Ishikawa (cell line): ENCODE data around the gene UGT3A1.

Experiments used
- CEBPB ChIP-seq: IDR thresholded peaks from 2 replicates; pipeline ENCODE4 v1.6.1; 2012
- CREB1 ChIP-seq: IDR thresholded peaks from 2 replicates; pipeline ENCODE4 v1.6.1; 2012; ENCODE audit warnings: low read depth
- EGR1 ChIP-seq: IDR thresholded peaks from 2 replicates; pipeline ENCODE4 v1.6.1; 2012
- EP300 ChIP-seq: IDR thresholded peaks from 2 replicates; pipeline ENCODE4 v1.6.1; 2012; ENCODE audit warnings: borderline replicate concordance
- FOXM1 ChIP-seq: IDR thresholded peaks from 2 replicates; pipeline ENCODE4 v1.6.1; 2012; ENCODE audit warnings: low read depth, borderline replicate concordance
- NFIC ChIP-seq: IDR thresholded peaks from 2 replicates; pipeline ENCODE4 v1.6.1; 2012
- RAD21 ChIP-seq: IDR thresholded peaks from 2 replicates; pipeline ENCODE4 v1.6.1; 2012; ENCODE audit warnings: low read depth
- TAF1 ChIP-seq: IDR thresholded peaks from 2 replicates; pipeline ENCODE4 v1.6.1; 2012; ENCODE audit warnings: low read depth, mild to moderate bottlenecking
- TCF12 ChIP-seq: IDR thresholded peaks from 2 replicates; pipeline ENCODE4 v1.6.1; 2012; ENCODE audit warnings: low read depth
- TEAD4 ChIP-seq: IDR thresholded peaks from 2 replicates; pipeline ENCODE4 v1.6.1; 2012
- YY1 ChIP-seq: IDR thresholded peaks from 2 replicates; pipeline ENCODE4 v1.6.1; 2012; ENCODE audit warnings: low read depth
- ZBTB7A ChIP-seq: IDR thresholded peaks from 2 replicates; pipeline ENCODE4 v1.6.1; 2012; ENCODE audit warnings: low read depth
- TF ChIP-seq, protein P1 (sequence below): IDR thresholded peaks from 2 replicates; pipeline ENCODE4 v1.6.1; 2012; ENCODE audit warnings: low read depth, mild to moderate bottlenecking
- TF ChIP-seq, protein P2 (sequence below): IDR thresholded peaks from 2 replicates; pipeline ENCODE4 v1.6.1; 2012
- TF ChIP-seq, protein P3 (sequence below): IDR thresholded peaks from 2 replicates; pipeline ENCODE4 v1.6.1; 2012

Gene UGT3A1

DNA sequence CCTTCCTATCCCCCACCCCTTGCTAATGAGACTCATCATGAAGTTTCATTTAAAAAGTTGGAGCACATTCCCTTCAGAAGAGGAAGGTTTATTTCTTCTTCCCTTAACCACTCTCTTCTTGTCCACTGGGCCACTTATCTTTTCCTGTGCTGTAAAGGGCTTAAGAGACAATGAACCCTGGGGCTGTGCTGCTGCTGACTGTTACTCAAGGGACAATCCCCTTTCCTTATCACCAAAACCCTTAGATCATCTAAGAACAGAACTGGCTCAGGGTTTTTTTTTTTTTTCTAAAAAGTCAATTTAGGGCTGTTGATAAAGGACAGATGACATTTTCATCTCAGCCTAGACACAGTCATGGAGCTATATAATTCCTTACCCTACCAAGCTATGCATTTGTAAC lies 82.4 kb downstream of the UGT3A1 start:
- TF ChIP-seq TAF1 (no peak), CREB1 (no peak), ZBTB7A (no peak), RAD21 (no peak), TEAD4 (no peak), CEBPB (no peak), TCF12 (no peak), NFIC (no peak), FOXM1 (no peak), YY1 (no peak), EP300 (no peak), EGR1 (no peak)
- TF ChIP-seq, protein P1, sequence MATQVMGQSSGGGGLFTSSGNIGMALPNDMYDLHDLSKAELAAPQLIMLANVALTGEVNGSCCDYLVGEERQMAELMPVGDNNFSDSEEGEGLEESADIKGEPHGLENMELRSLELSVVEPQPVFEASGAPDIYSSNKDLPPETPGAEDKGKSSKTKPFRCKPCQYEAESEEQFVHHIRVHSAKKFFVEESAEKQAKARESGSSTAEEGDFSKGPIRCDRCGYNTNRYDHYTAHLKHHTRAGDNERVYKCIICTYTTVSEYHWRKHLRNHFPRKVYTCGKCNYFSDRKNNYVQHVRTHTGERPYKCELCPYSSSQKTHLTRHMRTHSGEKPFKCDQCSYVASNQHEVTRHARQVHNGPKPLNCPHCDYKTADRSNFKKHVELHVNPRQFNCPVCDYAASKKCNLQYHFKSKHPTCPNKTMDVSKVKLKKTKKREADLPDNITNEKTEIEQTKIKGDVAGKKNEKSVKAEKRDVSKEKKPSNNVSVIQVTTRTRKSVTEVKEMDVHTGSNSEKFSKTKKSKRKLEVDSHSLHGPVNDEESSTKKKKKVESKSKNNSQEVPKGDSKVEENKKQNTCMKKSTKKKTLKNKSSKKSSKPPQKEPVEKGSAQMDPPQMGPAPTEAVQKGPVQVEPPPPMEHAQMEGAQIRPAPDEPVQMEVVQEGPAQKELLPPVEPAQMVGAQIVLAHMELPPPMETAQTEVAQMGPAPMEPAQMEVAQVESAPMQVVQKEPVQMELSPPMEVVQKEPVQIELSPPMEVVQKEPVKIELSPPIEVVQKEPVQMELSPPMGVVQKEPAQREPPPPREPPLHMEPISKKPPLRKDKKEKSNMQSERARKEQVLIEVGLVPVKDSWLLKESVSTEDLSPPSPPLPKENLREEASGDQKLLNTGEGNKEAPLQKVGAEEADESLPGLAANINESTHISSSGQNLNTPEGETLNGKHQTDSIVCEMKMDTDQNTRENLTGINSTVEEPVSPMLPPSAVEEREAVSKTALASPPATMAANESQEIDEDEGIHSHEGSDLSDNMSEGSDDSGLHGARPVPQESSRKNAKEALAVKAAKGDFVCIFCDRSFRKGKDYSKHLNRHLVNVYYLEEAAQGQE: no peak
- TF ChIP-seq, protein P2, sequence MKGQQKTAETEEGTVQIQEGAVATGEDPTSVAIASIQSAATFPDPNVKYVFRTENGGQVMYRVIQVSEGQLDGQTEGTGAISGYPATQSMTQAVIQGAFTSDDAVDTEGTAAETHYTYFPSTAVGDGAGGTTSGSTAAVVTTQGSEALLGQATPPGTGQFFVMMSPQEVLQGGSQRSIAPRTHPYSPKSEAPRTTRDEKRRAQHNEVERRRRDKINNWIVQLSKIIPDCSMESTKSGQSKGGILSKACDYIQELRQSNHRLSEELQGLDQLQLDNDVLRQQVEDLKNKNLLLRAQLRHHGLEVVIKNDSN: no peak
- TF ChIP-seq, protein P3, sequence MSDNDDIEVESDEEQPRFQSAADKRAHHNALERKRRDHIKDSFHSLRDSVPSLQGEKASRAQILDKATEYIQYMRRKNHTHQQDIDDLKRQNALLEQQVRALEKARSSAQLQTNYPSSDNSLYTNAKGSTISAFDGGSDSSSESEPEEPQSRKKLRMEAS: no peak

DNA sequence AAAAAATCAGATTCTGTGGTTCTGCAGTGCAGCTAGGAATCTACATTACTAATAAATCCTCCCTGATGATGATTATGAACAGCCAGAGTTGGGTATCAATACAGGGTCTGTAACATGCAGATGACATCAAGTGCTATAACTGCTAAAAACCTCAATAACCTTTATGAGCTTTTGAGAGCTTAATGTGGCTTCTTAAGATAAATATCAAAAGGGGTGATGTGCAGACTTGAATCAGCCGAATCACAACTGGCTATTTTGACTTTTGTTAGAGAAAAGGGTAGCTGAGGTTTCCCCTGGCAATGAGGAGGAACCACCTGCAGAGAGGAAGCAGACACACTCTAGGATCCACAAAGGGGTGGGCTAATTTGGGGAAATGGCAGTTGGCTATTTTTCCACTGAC lies 83.0 kb downstream of the UGT3A1 start:
- no peak for TF ChIP-seq YY1

DNA sequence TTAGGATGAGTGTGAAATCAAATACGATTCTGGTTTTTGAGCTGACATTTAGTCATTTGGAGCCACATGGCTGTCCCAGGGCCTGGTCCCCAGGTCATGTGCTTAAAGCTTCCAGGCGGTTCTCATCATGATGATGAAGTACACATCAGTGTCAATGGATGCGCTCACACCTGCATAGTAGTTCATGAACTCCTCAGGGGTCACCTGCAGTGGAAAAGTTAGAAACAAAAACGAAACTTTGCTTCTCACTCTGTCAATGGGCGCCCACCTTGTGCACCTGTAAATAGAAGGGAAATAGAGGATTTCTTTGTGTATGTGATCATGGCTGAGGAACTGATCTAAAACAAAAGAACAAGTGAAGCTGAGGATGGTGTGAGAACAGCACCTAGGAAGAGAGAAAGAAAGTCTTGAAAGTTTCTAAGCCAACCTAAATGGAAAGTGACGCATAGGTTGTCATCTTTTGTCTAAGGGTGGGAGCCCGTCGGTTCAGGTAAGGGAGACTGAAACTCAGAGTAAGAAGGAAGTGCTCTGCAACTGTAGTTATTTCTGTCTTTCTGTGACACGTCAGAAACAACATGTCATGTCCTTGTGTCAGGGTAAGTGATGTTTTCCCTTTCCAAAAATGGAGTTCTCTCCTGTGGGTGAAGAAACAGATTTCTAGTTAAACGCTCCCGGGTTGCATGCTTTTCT lies 86.6 kb downstream of the UGT3A1 start:
- TF ChIP-seq TAF1 (no peak), FOXM1 (no peak), TEAD4 (no peak), RAD21 (no peak), EGR1 (no peak), CREB1 (no peak), TCF12 (no peak), EP300 (no peak), CEBPB (no peak), YY1 (no peak), ZBTB7A (no peak), NFIC (no peak)
- TF ChIP-seq, protein P2: no peak
- TF ChIP-seq, protein P1: no peak
- TF ChIP-seq, protein P3: no peak

DNA sequence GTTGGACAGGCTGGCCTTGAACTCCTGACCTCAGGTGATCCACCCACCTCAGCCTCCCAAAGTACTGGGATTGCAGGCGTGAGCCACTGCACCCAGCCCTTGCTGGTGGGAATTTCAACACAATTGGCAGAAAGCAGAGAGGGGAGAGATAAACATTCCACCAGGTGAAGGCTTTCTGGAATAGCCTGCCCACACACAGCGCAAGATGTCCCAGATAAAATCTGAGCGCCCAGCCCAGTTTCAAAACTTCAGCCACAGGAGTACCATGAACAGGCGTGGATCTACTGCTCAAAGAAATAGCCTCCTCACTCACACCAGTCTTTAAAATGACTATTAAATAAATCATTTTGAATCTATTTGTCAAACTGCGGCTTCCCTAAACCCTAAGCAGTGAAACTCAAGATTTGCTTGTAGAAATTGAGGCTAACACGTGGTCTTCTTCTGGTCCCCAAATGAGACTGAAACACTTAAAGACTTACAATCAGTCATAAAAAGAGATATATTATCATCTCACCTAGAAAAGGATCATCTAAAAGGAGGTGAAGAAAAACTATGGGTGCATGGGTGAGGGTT lies 87.5 kb downstream of the UGT3A1 start:
- TF ChIP-seq FOXM1 (no peak), RAD21 (no peak), TAF1 (no peak)
- TF ChIP-seq, protein P2: no peak

DNA sequence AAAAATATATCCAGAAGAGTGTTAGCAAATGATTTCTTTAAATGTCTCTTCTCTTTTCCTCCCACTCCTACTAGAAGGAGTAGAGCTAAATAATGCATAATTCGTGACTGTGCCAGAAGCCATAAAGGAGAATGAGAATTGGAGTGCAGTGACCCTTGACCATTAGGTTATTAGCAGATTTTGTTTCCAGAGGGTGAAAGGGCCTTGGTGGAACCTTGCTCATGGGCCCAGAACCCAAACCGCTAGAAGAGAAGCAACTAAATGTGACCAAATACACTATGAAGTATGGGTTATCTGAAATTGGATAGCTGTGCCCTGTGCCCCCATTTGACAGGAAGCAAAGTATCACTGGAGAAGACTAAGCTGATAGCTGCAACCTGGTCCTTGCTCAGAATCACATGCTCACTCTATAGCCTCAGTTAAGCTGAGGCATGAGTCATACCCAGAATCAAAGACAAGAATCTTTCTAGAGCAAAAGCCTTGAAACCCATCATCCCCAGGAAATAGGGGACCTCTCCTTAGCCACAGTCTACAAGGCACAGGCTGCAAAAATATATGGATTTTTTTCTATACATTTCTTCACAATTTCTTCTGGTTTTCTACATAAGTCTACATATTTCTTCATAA lies 89.0 kb downstream of the UGT3A1 start:
- TF ChIP-seq CEBPB (no peak), EGR1 (no peak), FOXM1 (no peak), NFIC (no peak), CREB1 (no peak), EP300 (no peak)
- TF ChIP-seq, protein P1: no peak
- TF ChIP-seq, protein P2: no peak
